HG03469 (cell line): ENCODE results near the gene HMOX1.

Experiments used
- ATAC-seq: cut with Tn5 transposase; IDR thresholded peaks from one replicate; pipeline ENCODE4 v1.9.1; 2021; ENCODE audit warnings: mild to moderate bottlenecking, moderate library complexity, moderate number of reproducible peaks; ENCODE audit not compliant: unreplicated experiment

The HMOX1 gene

GRCh38 chr22:35400501-35400790 lies 19.6 kb downstream of the HMOX1 start:
- ATAC-seq: no peak

- ATAC-seq: no peak
Observed at GRCh38 chr22:35401863-35402262, 21.0 kb downstream of the HMOX1 start.

GRCh38 chr22:35403356-35403755 lies 22.5 kb downstream of the HMOX1 start:
- ATAC-seq: no peak

- no peak for ATAC-seq
Observed at GRCh38 chr22:35404176-35404575, 23.3 kb downstream of the HMOX1 start.

- no peak for ATAC-seq
Observed at GRCh38 chr22:35406443-35406842, 25.5 kb downstream of the HMOX1 start.

- no peak for ATAC-seq
Observed at GRCh38 chr22:35407362-35407761, 26.5 kb downstream of the HMOX1 start.

GRCh38 chr22:35409783-35410662 lies 29.1 kb downstream of the HMOX1 start:
- ATAC-seq: no peak

GRCh38 chr22:35410663-35411034 lies 29.8 kb downstream of the HMOX1 start:
- no peak for ATAC-seq

GRCh38 chr22:35411102-35411501 lies 30.2 kb downstream of the HMOX1 start:
- no peak for ATAC-seq

GRCh38 chr22:35413624-35414023 lies 32.7 kb downstream of the HMOX1 start:
- ATAC-seq: no peak

GRCh38 chr22:35417606-35418005 lies 36.7 kb downstream of the HMOX1 start:
- ATAC-seq: no peak

- no peak for ATAC-seq
Observed at GRCh38 chr22:35418088-35418487, 37.2 kb downstream of the HMOX1 start.

GRCh38 chr22:35418731-35419130 lies 37.8 kb downstream of the HMOX1 start:
- no peak for ATAC-seq

GRCh38 chr22:35419756-35420155 lies 38.9 kb downstream of the HMOX1 start:
- no peak for ATAC-seq

- no peak for ATAC-seq
Observed at GRCh38 chr22:35421121-35421520, 40.2 kb downstream of the HMOX1 start.

GRCh38 chr22:35422145-35422544 lies 41.2 kb downstream of the HMOX1 start:
- no peak for ATAC-seq

- no peak for ATAC-seq
Observed at GRCh38 chr22:35422936-35423335, 42.0 kb downstream of the HMOX1 start.

GRCh38 chr22:35424081-35424480 lies 43.2 kb downstream of the HMOX1 start:
- no peak for ATAC-seq

- ATAC-seq: no peak
Observed at GRCh38 chr22:35424761-35425160, 43.9 kb downstream of the HMOX1 start.

- ATAC-seq: no peak
Observed at GRCh38 chr22:35425546-35425945, 44.6 kb downstream of the HMOX1 start.

GRCh38 chr22:35425971-35426800 lies 45.3 kb downstream of the HMOX1 start:
- no peak for ATAC-seq

- ATAC-seq: no peak
Observed at GRCh38 chr22:35426801-35427140, 45.9 kb downstream of the HMOX1 start.
